ENCODE data around the gene SCAANT1. TPM values are rescaled to one million over a fixed set of nuclear protein-coding genes. Genes with fewer than 3 reads are reported as not detected.

SCAANT1 gene
- polyA plus RNA-seq, 1 donor, result 1.8 TPM

- Histone ChIP-seq H3K9me3 (ENCODE audit: control insufficient read depth, low read depth, low read length) (no peaks in the 10 kb centered on the region), H3K4me3 (ENCODE audit: low read length) (no peak overlapping the region), H3K27me3 (ENCODE audit: control insufficient read depth, insufficient read depth, low read length) (no peaks in the 10 kb centered on the region), H3K27ac (ENCODE audit: low read length) (no peak overlapping the region), H3K4me1 (ENCODE audit: control insufficient read depth, insufficient read depth, low read length) (peaks cover 5% of the 10 kb centered on the region), H3K36me3 (ENCODE audit: control insufficient read depth, insufficient read depth, low read length) (peaks cover 14% of the 10 kb centered on the region)
- DNase-seq, result no peak
- no CpG with 5 or more reads among the region's 1 CpG for WGBS (ENCODE audit: insufficient coverage, low lambda C conversion rate)
These were observed 38.5 kb upstream of the SCAANT1 start for GRCh38 chr3:63950698-63951097.

GRCh38 chr3:63949005-63949404 is 36.8 kb upstream of the SCAANT1 start:
- peaks cover 5% of the 10 kb centered on the region for H3K4me1 ChIP-seq (ENCODE audit: control insufficient read depth, insufficient read depth, low read length)
- DNase-seq, result no peak

DNA sequence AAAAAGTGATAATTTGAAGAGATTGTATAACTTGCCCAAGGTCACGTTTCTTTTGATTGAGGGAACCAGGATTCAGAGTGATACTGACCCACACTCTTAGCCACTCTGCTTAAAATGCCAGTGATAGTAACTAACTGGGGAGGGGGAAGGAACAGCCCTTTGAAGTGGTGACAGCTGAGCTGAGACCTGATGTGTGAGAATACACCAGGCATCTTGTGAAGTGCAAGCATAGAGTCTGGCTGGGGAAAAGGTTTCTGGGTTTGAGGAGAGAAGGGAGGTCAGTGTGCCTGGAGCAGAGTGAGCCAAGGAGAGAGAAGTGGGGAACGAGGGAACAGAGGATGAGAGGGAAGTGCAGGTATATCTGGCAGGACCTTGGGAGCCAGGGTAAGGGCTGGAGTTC is 35.4 kb upstream of the SCAANT1 start:
- DNase-seq, result no peak
- H3K27ac ChIP-seq (ENCODE audit: low read length), result no peak overlapping the region
- no peaks in the 10 kb centered on the region for H3K27me3 ChIP-seq (ENCODE audit: control insufficient read depth, insufficient read depth, low read length)
- H3K9me3 ChIP-seq (ENCODE audit: control insufficient read depth, low read depth, low read length), result no peaks in the 10 kb centered on the region
- no peak overlapping the region for H3K4me3 ChIP-seq (ENCODE audit: low read length)
- H3K4me1 ChIP-seq (ENCODE audit: control insufficient read depth, insufficient read depth, low read length), result peaks cover 5% of the 10 kb centered on the region
- H3K36me3 ChIP-seq (ENCODE audit: control insufficient read depth, insufficient read depth, low read length), result peaks cover 10% of the 10 kb centered on the region
- WGBS (ENCODE audit: insufficient coverage, low lambda C conversion rate), result 100% methylated on average over 1 of the region's 2 CpGs

More at GRCh38 chr3:63949005-63949404, 36.8 kb upstream of the SCAANT1 start:
- H3K27ac ChIP-seq (ENCODE audit: low read length), result no peak overlapping the region
- peaks cover 10% of the 10 kb centered on the region for H3K36me3 ChIP-seq (ENCODE audit: control insufficient read depth, insufficient read depth, low read length)
- no peaks in the 10 kb centered on the region for H3K9me3 ChIP-seq (ENCODE audit: control insufficient read depth, low read depth, low read length)
- no peaks in the 10 kb centered on the region for H3K27me3 ChIP-seq (ENCODE audit: control insufficient read depth, insufficient read depth, low read length)
- no peak overlapping the region for H3K4me3 ChIP-seq (ENCODE audit: low read length)
- WGBS (ENCODE audit: insufficient coverage, low lambda C conversion rate), result 83% methylated on average over 1 of the region's 2 CpGs

DNA sequence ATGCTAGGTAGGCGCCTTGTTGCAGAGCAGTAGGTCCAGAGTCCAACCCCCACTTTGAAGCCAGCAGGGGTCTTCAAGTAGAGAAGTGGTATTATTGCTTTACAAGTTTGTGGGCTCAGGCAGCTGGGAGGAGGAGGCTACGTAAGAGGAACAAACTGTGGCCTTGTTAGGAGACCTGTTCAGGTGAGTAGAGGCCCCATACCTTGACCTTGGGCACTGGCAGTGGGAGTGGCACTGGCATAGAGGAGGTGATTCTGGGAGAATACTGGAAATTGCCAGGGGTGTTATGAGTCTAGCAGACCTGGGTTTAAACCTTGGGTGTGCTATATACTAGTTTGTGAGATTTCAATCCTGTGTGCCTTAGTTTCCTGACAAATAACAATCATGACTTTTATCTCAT is 34.6 kb upstream of the SCAANT1 start:
- Histone ChIP-seq H3K27ac (ENCODE audit: low read length) (no peak overlapping the region), H3K9me3 (ENCODE audit: control insufficient read depth, low read depth, low read length) (no peaks in the 10 kb centered on the region), H3K36me3 (ENCODE audit: control insufficient read depth, insufficient read depth, low read length) (peaks cover 10% of the 10 kb centered on the region), H3K4me1 (ENCODE audit: control insufficient read depth, insufficient read depth, low read length) (peaks cover 5% of the 10 kb centered on the region), H3K4me3 (ENCODE audit: low read length) (no peak overlapping the region), H3K27me3 (ENCODE audit: control insufficient read depth, insufficient read depth, low read length) (no peaks in the 10 kb centered on the region)
- no CpG with 5 or more reads among the region's 2 CpGs for WGBS (ENCODE audit: insufficient coverage, low lambda C conversion rate)
- no peak for DNase-seq

GRCh38 chr3:63945558-63946096 is 33.4 kb upstream of the SCAANT1 start:
- Histone ChIP-seq H3K9me3 (ENCODE audit: control insufficient read depth, low read depth, low read length) (no peaks in the 10 kb centered on the region), H3K36me3 (ENCODE audit: control insufficient read depth, insufficient read depth, low read length) (peaks cover 10% of the 10 kb centered on the region), H3K4me1 (ENCODE audit: control insufficient read depth, insufficient read depth, low read length) (peaks cover 5% of the 10 kb centered on the region), H3K27me3 (ENCODE audit: control insufficient read depth, insufficient read depth, low read length) (no peaks in the 10 kb centered on the region), H3K27ac (ENCODE audit: low read length) (no peak overlapping the region), H3K4me3 (ENCODE audit: low read length) (no peak overlapping the region)
- WGBS (ENCODE audit: insufficient coverage, low lambda C conversion rate), result no CpG with 5 or more reads among the region's 3 CpGs
- DNase-seq, result no peak

GRCh38 chr3:63943678-63944077 is 31.5 kb upstream of the SCAANT1 start:
- no peak for DNase-seq
- no peak overlapping the region for H3K27ac ChIP-seq (ENCODE audit: low read length)
- no peak overlapping the region for H3K4me3 ChIP-seq (ENCODE audit: low read length)
- H3K36me3 ChIP-seq (ENCODE audit: control insufficient read depth, insufficient read depth, low read length), result peaks cover 10% of the 10 kb centered on the region
- H3K4me1 ChIP-seq (ENCODE audit: control insufficient read depth, insufficient read depth, low read length), result peaks cover 5% of the 10 kb centered on the region
- H3K27me3 ChIP-seq (ENCODE audit: control insufficient read depth, insufficient read depth, low read length), result no peaks in the 10 kb centered on the region
- H3K9me3 ChIP-seq (ENCODE audit: control insufficient read depth, low read depth, low read length), result no peaks in the 10 kb centered on the region

GRCh38 chr3:63942528-63942927 is 30.3 kb upstream of the SCAANT1 start:
- H3K9me3 ChIP-seq (ENCODE audit: control insufficient read depth, low read depth, low read length), result no peaks in the 10 kb centered on the region
- no peak overlapping the region for H3K27ac ChIP-seq (ENCODE audit: low read length)
- DNase-seq, result no peak
- no peaks in the 10 kb centered on the region for H3K27me3 ChIP-seq (ENCODE audit: control insufficient read depth, insufficient read depth, low read length)
- H3K4me1 ChIP-seq (ENCODE audit: control insufficient read depth, insufficient read depth, low read length), result peaks cover 4% of the 10 kb centered on the region
- H3K4me3 ChIP-seq (ENCODE audit: low read length), result no peak overlapping the region
- H3K36me3 ChIP-seq (ENCODE audit: control insufficient read depth, insufficient read depth, low read length), result peaks cover 8% of the 10 kb centered on the region

- no peak for DNase-seq
- no peak overlapping the region for H3K4me3 ChIP-seq (ENCODE audit: low read length)
- H3K9me3 ChIP-seq (ENCODE audit: control insufficient read depth, low read depth, low read length), result no peaks in the 10 kb centered on the region
- H3K27me3 ChIP-seq (ENCODE audit: control insufficient read depth, insufficient read depth, low read length), result no peaks in the 10 kb centered on the region
- peaks cover 10% of the 10 kb centered on the region for H3K4me1 ChIP-seq (ENCODE audit: control insufficient read depth, insufficient read depth, low read length)
- H3K36me3 ChIP-seq (ENCODE audit: control insufficient read depth, insufficient read depth, low read length), result peaks cover 8% of the 10 kb centered on the region
- no peak overlapping the region for H3K27ac ChIP-seq (ENCODE audit: low read length)
- WGBS (ENCODE audit: insufficient coverage, low lambda C conversion rate), result 89% methylated on average over 1 of the region's 4 CpGs
These were observed 28.2 kb upstream of the SCAANT1 start for GRCh38 chr3:63940389-63940757.

- peaks cover 10% of the 10 kb centered on the region for H3K4me1 ChIP-seq (ENCODE audit: control insufficient read depth, insufficient read depth, low read length)
- H3K27me3 ChIP-seq (ENCODE audit: control insufficient read depth, insufficient read depth, low read length), result no peaks in the 10 kb centered on the region
- WGBS (ENCODE audit: insufficient coverage, low lambda C conversion rate), result 80% methylated on average over 1 of the region's 6 CpGs
- peaks cover 3% of the 10 kb centered on the region for H3K36me3 ChIP-seq (ENCODE audit: control insufficient read depth, insufficient read depth, low read length)
- peak overlapping the region; percentile 52 for H3K27ac ChIP-seq (ENCODE audit: low read length)
- no peak overlapping the region for H3K4me3 ChIP-seq (ENCODE audit: low read length)
- no peaks in the 10 kb centered on the region for H3K9me3 ChIP-seq (ENCODE audit: control insufficient read depth, low read depth, low read length)
- peak; percentile 33 to 71 for DNase-seq
These were observed 25.8 kb upstream of the SCAANT1 start for GRCh38 chr3:63937661-63938651.

GRCh38 chr3:63936925-63937324 is 24.7 kb upstream of the SCAANT1 start:
- no peak for DNase-seq
- H3K36me3 ChIP-seq (ENCODE audit: control insufficient read depth, insufficient read depth, low read length), result peaks cover 3% of the 10 kb centered on the region
- H3K4me1 ChIP-seq (ENCODE audit: control insufficient read depth, insufficient read depth, low read length), result peaks cover 10% of the 10 kb centered on the region
- no peaks in the 10 kb centered on the region for H3K9me3 ChIP-seq (ENCODE audit: control insufficient read depth, low read depth, low read length)
- no peak overlapping the region for H3K4me3 ChIP-seq (ENCODE audit: low read length)
- WGBS (ENCODE audit: insufficient coverage, low lambda C conversion rate), result 20% methylated on average over 1 of the region's 4 CpGs
- H3K27ac ChIP-seq (ENCODE audit: low read length), result peak overlapping the region; percentile 52
- no peaks in the 10 kb centered on the region for H3K27me3 ChIP-seq (ENCODE audit: control insufficient read depth, insufficient read depth, low read length)
